ENCODE results near the gene SPRY2.

SPRY2 gene

GRCh38 chr13:80334597-80335260 is 6.2 kb downstream of the SPRY2 start:
- Histone ChIP-seq H3K79me2 (ENCODE audit: insufficient read depth, low read length) (peaks cover 58% of the 10 kb centered on the region), H2AFZ (ENCODE audit: low read length) (no peak overlapping the region), H3K4me1 (ENCODE audit: insufficient read depth, low read length, poor library complexity, severe bottlenecking) (peaks cover 37% of the 10 kb centered on the region), H3K9me2 (replicated peaks; ENCODE audit: low read depth, low read length) (no peaks in the 10 kb centered on the region), H3K9me3 (ENCODE audit: insufficient read depth, low read depth, low read length) (no peaks in the 10 kb centered on the region), H3K4me3 (ENCODE audit: low read length, poor library complexity, severe bottlenecking) (peak overlapping the region; percentile 90), H3F3A (ENCODE audit: low read depth) (no peaks in the 10 kb centered on the region), H3K27me3 (ENCODE audit: insufficient read depth, low read length, poor library complexity, severe bottlenecking) (no peaks in the 10 kb centered on the region), H3K36me3 (ENCODE audit: insufficient read depth, low read length) (peaks cover 11% of the 10 kb centered on the region; the same call in 1 of the 2 replicates), H4K20me1 (ENCODE audit: insufficient read depth, low read length, poor library complexity, severe bottlenecking) (peaks cover 42% of the 10 kb centered on the region), H3K4me2 (ENCODE audit: low read depth, low read length, poor library complexity, severe bottlenecking) (peak overlapping the region; percentile 83), H3K9ac (ENCODE audit: low read depth, low read length, poor library complexity, severe bottlenecking) (no peak overlapping the region)
- TF ChIP-seq EZH2phosphoT487 (IDR thresholded peaks at IDR 0.05; ENCODE audit: borderline replicate concordance) (no peak), CTCF (conservative IDR thresholded peaks at IDR 0.05; ENCODE audit: low read length) (peak; percentile 40)

- H3F3A ChIP-seq (ENCODE audit: low read depth): no peaks in the 10 kb centered on the region
- no peak overlapping the region for H3K4me2 ChIP-seq (ENCODE audit: low read depth, low read length, poor library complexity, severe bottlenecking)
- H3K4me1 ChIP-seq (ENCODE audit: insufficient read depth, low read length, poor library complexity, severe bottlenecking): peaks cover 20% of the 10 kb centered on the region
- no peaks in the 10 kb centered on the region for H3K9me2 ChIP-seq (replicated peaks; ENCODE audit: low read depth, low read length)
- no peak for TF ChIP-seq CTCF (conservative IDR thresholded peaks at IDR 0.05; ENCODE audit: low read length)
- no peak for TF ChIP-seq EZH2phosphoT487 (IDR thresholded peaks at IDR 0.05; ENCODE audit: borderline replicate concordance)
- H2AFZ ChIP-seq (ENCODE audit: low read length): no peak overlapping the region
- H3K9ac ChIP-seq (ENCODE audit: low read depth, low read length, poor library complexity, severe bottlenecking): no peak overlapping the region
- H3K9me3 ChIP-seq (ENCODE audit: insufficient read depth, low read depth, low read length): no peaks in the 10 kb centered on the region
- no peak overlapping the region for H3K4me3 ChIP-seq (ENCODE audit: low read length, poor library complexity, severe bottlenecking)
- peaks cover 8% of the 10 kb centered on the region; the same call in 1 of the 2 replicates for H3K36me3 ChIP-seq (ENCODE audit: insufficient read depth, low read length)
- peaks cover 31% of the 10 kb centered on the region for H3K79me2 ChIP-seq (ENCODE audit: insufficient read depth, low read length)
- H3K27me3 ChIP-seq (ENCODE audit: insufficient read depth, low read length, poor library complexity, severe bottlenecking): no peaks in the 10 kb centered on the region
- peaks cover 17% of the 10 kb centered on the region for H4K20me1 ChIP-seq (ENCODE audit: insufficient read depth, low read length, poor library complexity, severe bottlenecking)
Observed at GRCh38 chr13:80331984-80332383, 8.9 kb downstream of the SPRY2 start.

GRCh38 chr13:80329250-80329649 is 11.7 kb downstream of the SPRY2 start:
- TF ChIP-seq CTCF (conservative IDR thresholded peaks at IDR 0.05; ENCODE audit: low read length): no peak
- TF ChIP-seq EZH2phosphoT487 (IDR thresholded peaks at IDR 0.05; ENCODE audit: borderline replicate concordance): no peak
- no peaks in the 10 kb centered on the region for H3K9me2 ChIP-seq (replicated peaks; ENCODE audit: low read depth, low read length)
- no peaks in the 10 kb centered on the region for H3K36me3 ChIP-seq (ENCODE audit: insufficient read depth, low read length)
- no peaks in the 10 kb centered on the region for H3K27me3 ChIP-seq (ENCODE audit: insufficient read depth, low read length, poor library complexity, severe bottlenecking)
- H3F3A ChIP-seq (ENCODE audit: low read depth): no peaks in the 10 kb centered on the region
- no peak overlapping the region for H2AFZ ChIP-seq (ENCODE audit: low read length)
- H3K79me2 ChIP-seq (ENCODE audit: insufficient read depth, low read length): peaks cover 7% of the 10 kb centered on the region; the same call in 1 of the 2 replicates
- H3K9ac ChIP-seq (ENCODE audit: low read depth, low read length, poor library complexity, severe bottlenecking): no peak overlapping the region
- no peak overlapping the region for H3K4me2 ChIP-seq (ENCODE audit: low read depth, low read length, poor library complexity, severe bottlenecking)
- no peaks in the 10 kb centered on the region for H3K4me1 ChIP-seq (ENCODE audit: insufficient read depth, low read length, poor library complexity, severe bottlenecking)
- no peaks in the 10 kb centered on the region for H3K9me3 ChIP-seq (ENCODE audit: insufficient read depth, low read depth, low read length)
- H4K20me1 ChIP-seq (ENCODE audit: insufficient read depth, low read length, poor library complexity, severe bottlenecking): peaks cover under 1% of the 10 kb centered on the region
- H3K4me3 ChIP-seq (ENCODE audit: low read length, poor library complexity, severe bottlenecking): no peak overlapping the region

Data from Loucy (cell line).